HG03354 (cell line): ENCODE data around the gene COL26A1.

ENCODE experiments used
- ATAC-seq: cut with Tn5 transposase; IDR thresholded peaks from one replicate; pipeline ENCODE4 v1.9.1; 2021; ENCODE audit warnings: mild to moderate bottlenecking; ENCODE audit not compliant: unreplicated experiment, poor library complexity, severe bottlenecking

The COL26A1 gene

GRCh38 chr7:101521430-101521925, 158.8 kb downstream of the COL26A1 start:
- no peak for ATAC-seq

GRCh38 chr7:101522021-101522420, 159.3 kb downstream of the COL26A1 start:
- no peak for ATAC-seq

DNA sequence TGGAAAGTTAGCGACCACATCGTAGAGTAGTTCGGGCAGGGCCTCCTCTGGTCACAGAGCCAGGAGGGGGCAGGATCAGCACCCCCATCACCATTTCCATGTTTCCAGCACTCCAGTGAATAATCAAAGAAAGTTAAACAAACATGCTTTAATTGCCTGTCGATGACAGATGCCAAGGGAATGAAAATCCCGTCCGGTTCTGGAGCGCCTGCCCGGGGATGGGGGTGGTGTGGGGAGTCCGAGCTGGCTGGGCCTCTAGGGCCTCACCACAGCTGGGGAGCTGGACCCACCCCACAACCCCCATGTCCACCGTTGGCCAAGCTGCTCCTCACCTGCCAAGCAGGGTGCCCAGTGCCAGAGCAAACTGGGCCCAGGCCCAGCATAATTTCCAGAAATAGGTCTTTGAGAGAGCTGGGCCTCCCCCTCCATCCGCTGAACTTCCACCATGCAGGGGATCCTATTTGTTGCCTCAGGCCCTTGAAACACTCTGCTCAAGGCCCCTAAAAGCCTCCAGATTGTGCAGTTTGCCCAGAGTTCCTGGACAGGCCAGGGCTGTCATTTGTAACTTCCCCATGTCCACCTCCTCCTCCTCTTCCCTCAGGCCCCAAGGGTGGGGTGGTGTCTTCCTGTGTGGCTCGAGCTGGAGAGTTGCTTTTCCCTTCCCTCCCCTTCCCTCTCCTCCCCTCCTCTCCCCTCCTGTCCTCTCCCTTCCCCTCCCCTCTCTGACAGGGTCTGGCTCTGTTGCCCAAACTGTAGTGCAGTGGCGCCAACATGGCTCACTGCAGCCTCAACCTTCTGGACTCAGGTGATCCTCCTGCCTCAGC, 165.4 kb downstream of the COL26A1 start:
- ATAC-seq = no peak

- no peak for ATAC-seq
These were observed 166.9 kb downstream of the COL26A1 start for GRCh38 chr7:101529560-101529959.

DNA sequence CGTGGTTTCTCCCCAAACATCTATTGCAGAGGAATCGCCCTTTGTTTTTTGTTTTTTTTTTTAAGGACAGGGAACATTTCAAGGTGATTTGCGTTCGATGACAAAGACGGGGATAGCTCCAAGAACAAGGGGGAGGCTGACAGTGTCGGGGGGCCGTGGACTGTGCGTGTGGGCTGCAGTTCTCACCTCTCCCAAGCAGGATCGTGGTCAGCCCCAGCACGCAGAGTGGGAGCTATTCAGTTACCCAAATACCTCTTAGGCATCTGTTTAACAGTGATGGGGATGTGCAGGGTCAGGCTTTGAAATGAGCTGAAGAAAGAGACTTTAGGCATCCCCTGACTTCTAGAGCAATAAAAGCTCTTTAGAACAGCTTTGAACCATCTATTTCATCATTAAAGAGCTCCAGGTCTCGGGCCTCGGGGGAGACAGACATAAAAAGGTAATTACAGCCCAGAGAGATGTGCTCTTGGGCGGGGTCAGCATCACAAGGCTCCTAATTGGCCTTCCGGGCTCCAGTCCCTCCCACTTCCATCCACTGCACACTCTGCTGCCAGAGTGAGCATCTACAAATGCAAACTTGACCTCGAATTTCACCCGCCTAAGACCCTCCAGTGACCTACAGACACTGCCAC, 169.2 kb downstream of the COL26A1 start:
- ATAC-seq = no peak

- no peak for ATAC-seq
These were observed 169.9 kb downstream of the COL26A1 start for GRCh38 chr7:101532400-101533102.

- no peak for ATAC-seq
These were observed 170.4 kb downstream of the COL26A1 start for GRCh38 chr7:101533103-101533465.

DNA sequence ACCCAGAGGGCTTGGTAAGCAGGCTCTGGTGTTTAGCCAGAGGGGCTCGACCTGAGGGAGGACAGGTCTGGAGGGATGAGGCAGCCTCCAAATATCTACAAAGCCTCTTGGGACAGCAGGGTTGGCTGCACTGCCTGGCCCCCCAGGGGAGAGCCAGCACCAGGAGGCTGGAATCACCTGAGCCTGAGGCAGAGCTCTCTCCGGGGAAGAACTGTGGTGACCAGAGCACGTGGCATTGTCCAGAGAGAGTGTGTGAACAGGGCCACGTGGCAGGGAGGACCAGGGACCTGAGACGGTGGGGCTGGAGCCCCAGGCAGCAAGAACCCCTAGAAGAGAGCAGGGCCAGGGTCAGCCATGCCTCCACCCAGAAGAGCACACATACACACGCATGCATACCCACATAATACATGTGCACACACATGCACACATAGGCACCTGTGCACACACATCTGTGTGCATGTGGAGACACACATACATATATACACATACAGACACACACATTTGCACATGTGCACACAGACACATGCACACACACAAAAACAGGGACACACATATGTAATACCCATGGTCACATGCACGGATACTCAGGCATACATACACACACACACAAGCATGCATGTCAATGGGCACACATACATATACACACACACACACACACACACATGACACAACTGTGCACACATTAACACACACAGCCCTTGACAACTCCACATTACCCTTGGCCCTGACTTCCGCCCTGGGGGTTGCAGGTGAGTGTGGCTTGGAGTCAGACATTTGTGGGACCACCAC, 171.5 kb downstream of the COL26A1 start:
- no peak for ATAC-seq

- ATAC-seq = no peak
These were observed 172.2 kb downstream of the COL26A1 start for GRCh38 chr7:101534873-101535272.

- no peak for ATAC-seq
These were observed 172.7 kb downstream of the COL26A1 start for GRCh38 chr7:101535351-101535751.

DNA sequence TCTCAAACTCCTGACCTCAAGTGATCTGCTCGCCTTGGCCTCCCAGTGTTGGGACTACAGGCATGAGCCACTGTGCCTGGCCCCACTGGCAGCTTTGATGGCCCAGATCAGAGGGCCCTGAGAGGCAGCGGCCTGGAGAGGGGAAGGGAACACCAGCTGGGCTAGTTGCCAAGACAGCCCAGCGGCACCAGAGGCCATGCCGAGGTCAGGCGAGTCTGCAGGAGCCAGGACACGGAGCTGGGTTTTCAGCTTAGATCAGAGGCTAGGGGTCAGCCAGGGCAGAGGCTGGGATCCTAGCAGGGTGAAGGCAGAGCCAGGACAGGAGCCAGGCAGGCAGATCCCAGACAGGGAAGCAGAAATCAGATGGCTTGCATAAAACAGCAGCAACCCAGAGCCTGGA, 173.6 kb downstream of the COL26A1 start:
- ATAC-seq = no peak

DNA sequence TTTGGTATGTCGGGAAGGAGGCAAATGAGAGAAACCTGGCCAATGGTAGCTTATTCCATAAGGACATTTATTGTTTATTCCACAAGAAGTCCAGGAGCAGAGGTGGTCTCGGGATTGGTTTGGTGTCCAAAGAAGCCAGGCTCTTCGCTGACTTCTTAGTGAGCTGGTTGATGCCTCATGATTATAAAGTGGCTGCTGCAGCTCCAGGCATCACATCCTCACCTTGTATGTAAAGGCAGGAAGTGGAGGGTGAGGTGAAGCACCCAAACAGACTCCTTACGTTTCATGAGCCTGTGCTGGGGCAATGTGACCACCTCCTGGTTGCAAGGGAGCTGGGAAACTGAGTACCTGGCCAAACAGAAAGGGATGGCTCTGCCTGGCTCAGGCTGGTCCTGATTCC, 174.0 kb downstream of the COL26A1 start:
- ATAC-seq = no peak

DNA sequence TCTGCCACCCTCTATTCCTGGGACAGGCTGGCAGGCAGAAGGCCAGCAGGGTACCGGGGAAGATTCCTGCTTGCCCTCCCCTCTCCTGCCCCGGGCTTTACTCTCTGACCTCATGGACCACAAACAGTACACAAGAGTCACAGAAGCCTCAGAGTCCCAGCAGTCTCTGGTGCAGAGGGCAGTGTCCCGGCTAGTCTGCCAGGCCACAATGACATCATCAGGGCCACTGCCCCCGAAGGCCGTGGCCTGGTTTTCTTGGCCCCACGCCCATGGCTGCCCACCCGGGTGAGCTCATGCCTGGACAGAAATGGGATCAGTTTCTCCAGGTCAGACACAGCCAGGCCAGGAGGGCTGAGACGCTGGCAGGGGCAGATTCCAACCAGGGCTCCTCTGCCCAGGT, 174.5 kb downstream of the COL26A1 start:
- ATAC-seq = no peak

- no peak for ATAC-seq
These were observed 175.4 kb downstream of the COL26A1 start for GRCh38 chr7:101537935-101538595.

- ATAC-seq = no peak
These were observed 176.2 kb downstream of the COL26A1 start for GRCh38 chr7:101538596-101539459.

GRCh38 chr7:101539784-101540183, 177.1 kb downstream of the COL26A1 start:
- no peak for ATAC-seq

- peak; percentile 43 for ATAC-seq
These were observed 180.0 kb downstream of the COL26A1 start for GRCh38 chr7:101542527-101543241.

- no peak for ATAC-seq
These were observed 180.6 kb downstream of the COL26A1 start for GRCh38 chr7:101543242-101543766.
